Left ventricle myocardium inferior (tissue), 1 donor: ENCODE measurements around the gene PILRA. TPM values are rescaled to one million over a fixed set of nuclear protein-coding genes. Genes with fewer than 3 reads are reported as not detected.

Experiments
- DNase-seq: peaks from one replicate; pipeline ENCODE4 v3.0.0-alpha.2; 2020
- H3K27ac ChIP-seq: fragments of 200-600 bp; replicated peaks from 2 replicates; pipeline ENCODE4 v1.8.0; 2021
- H3K27me3 ChIP-seq: fragments of 200-600 bp; 2 replicates; pipeline ENCODE4 v1.8.0; 2021; ENCODE audit warnings: low read depth
- H3K36me3 ChIP-seq: fragments of 200-600 bp; 2 replicates; pipeline ENCODE4 v1.8.0; 2021
- H3K4me1 ChIP-seq: fragments of 200-600 bp; 2 replicates; pipeline ENCODE4 v1.8.0; 2021
- H3K4me3 ChIP-seq: fragments of 200-600 bp; 2 replicates; pipeline ENCODE4 v1.8.0; 2021; ENCODE audit warnings: mild to moderate bottlenecking, moderate library complexity
- H3K9me3 ChIP-seq: fragments of 200-600 bp; replicated peaks from 2 replicates; pipeline ENCODE4 v1.8.0; 2021
- CTCF ChIP-seq: fragments of 200-600 bp; IDR thresholded peaks from 2 replicates; pipeline ENCODE4 v1.8.0; 2021; ENCODE audit warnings: antibody characterized with exemption, mild to moderate bottlenecking, borderline replicate concordance
- intact Hi-C: fragments of 100-400 bp; cut with micrococcal nuclease; formaldehyde crosslinking; loops from one replicate; pipeline ENCODE4 v1.11.0; 2022
- total RNA-seq: library from RNA; stranded (reverse); fragmentation: NEBNext Ultra II Directional; extraction: Animal tissue kit (Norgen Biotek cat#: 25700); gene quantifications from one replicate; pipeline ENCODE4 v1.2.1, GENCODE V29; 2021
- donor health status: DM: no; HTN: yes; CAD: no; lungs with severe emphysema.

The PILRA gene
- total RNA-seq, 1 donor from 2014 or later: 2.0 TPM

DNA sequence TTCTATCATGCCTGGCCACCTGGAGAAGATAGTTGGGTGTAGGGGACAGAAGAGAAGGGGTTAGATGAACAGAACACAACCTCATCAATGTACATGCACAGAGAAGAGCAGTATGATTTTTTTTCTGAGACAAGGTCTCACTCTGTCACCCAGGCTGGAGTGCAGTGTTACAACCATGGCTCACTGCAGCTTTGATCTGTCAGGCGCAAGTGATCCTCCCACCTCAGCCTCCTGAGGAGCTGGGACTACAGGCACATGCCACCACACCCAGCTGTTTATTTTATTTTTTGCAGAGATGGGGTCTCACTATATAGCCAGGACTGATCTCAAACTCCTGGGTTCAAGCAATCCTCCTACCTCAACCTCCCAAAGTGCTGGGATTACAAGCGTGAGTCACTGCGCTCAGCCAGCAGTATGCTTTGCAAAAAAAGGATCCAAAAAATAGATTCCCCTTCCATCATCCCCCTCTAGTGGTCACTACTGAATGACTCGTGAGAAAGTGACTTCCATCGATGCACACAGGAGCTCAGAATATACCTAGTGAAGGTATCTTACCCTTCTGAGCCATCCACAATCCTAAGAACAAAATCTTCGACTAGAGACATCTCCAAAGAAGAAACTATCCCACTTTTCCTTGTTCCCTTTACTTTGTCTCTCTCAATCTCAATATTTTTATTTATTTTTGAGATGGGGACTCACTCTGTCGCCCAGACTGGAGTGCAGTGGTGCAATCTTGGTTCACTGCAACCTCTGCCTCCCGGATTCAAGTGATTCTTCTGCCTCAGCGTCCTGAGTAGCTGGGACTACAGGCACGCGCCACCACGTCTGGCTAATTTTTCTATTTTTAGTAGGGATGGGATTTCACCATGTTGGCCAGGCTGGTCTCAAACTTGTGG lies 34.2 kb downstream of the PILRA start:
- peak; percentile 72 for TF ChIP-seq CTCF
- Histone ChIP-seq H3K4me3 (no peak overlapping the region), H3K9me3 (no peaks in the 10 kb centered on the region), H3K36me3 (no peaks in the 10 kb centered on the region), H3K27me3 (no peaks in the 10 kb centered on the region), H3K4me1 (no peaks in the 10 kb centered on the region), H3K27ac (no peak overlapping the region)
- intact Hi-C loops: no loop called here
- no peak for DNase-seq

DNA sequence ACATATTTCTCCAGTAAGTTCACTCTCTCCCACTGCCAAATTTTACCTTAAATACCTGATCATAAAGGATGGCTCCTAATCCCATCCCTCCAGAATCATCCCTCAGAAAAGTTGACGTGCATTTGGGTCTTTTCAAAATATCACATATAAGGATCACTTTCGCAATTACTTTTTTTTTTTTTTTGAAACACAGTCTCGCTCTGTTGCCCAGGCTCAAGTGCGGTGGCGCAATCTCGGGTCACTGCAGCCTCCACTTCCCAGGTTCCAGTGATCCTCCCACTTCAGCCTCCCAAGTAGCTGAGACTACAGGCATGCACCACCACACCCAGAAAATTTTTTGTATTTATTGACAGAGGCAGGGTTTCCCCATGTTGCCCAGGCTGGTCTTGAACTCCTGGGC lies 37.8 kb downstream of the PILRA start:
- Histone ChIP-seq H3K27ac (no peak overlapping the region), H3K4me3 (no peak overlapping the region), H3K36me3 (no peaks in the 10 kb centered on the region), H3K4me1 (no peaks in the 10 kb centered on the region), H3K27me3 (no peaks in the 10 kb centered on the region), H3K9me3 (no peaks in the 10 kb centered on the region)
- no peak for TF ChIP-seq CTCF
- intact Hi-C loops: no loop called here
- DNase-seq: no peak

DNA sequence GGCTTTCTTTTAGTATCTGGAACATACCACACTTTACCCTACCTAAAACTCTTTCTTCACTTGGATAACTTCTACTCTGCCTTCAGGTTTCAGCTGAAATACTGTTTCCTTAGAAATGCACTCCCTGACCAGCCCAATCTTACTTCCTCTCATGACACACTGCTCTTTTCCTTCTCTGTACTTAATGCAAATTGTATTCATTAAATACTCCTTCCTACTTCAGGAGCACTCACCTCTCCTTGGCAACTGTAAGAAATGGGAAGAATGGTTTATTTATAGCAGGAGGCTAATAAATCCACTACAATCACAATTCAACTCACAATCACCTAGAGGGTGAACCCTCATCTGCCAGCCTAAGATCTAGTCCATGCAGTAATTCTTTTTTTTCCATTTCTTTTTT lies 40.1 kb downstream of the PILRA start:
- intact Hi-C loops: no loop called here
- no peaks in the 10 kb centered on the region for H3K36me3 ChIP-seq
- no peaks in the 10 kb centered on the region for H3K9me3 ChIP-seq
- no peak overlapping the region for H3K4me3 ChIP-seq
- H3K4me1 ChIP-seq: no peaks in the 10 kb centered on the region
- DNase-seq: no peak
- H3K27ac ChIP-seq: no peak overlapping the region
- H3K27me3 ChIP-seq: no peaks in the 10 kb centered on the region
- no peak for TF ChIP-seq CTCF

GRCh38 chr7:100413889-100414288 lies 40.6 kb downstream of the PILRA start:
- DNase-seq: no peak
- TF ChIP-seq CTCF: no peak
- H3K27ac ChIP-seq: no peak overlapping the region
- intact Hi-C loops: no loop called here
- H3K9me3 ChIP-seq: no peaks in the 10 kb centered on the region
- H3K27me3 ChIP-seq: no peaks in the 10 kb centered on the region
- H3K4me1 ChIP-seq: no peaks in the 10 kb centered on the region
- H3K4me3 ChIP-seq: no peak overlapping the region
- no peaks in the 10 kb centered on the region for H3K36me3 ChIP-seq

DNA sequence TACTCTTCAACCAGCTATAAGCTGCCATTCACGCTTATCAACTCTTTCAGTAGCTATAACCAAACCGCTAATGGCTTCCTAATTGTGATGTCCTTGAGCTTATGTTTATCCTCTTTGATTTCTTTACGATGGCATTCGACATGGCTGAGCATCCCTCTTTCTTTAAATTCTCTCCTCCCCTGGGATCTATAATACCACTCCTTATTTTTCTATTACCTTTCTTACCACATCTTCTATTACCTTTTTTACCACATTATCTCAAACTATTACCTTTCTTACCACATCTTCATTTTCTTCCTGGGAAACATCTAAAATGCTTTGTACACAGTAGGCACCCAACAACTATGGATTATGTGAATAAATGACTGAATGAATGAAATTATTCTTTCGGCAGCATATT lies 42.2 kb downstream of the PILRA start:
- intact Hi-C loops: no loop called here
- TF ChIP-seq CTCF: no peak
- DNase-seq: no peak

More for the DNA sequence above, 42.2 kb downstream of the PILRA start:
- H3K9me3 ChIP-seq: no peaks in the 10 kb centered on the region
- no peak overlapping the region for H3K27ac ChIP-seq
- H3K36me3 ChIP-seq: no peaks in the 10 kb centered on the region
- no peaks in the 10 kb centered on the region for H3K4me1 ChIP-seq
- H3K4me3 ChIP-seq: no peak overlapping the region
- no peaks in the 10 kb centered on the region for H3K27me3 ChIP-seq
